ENCODE measurements around the gene TRPM4.
"Not testable (repeated sequence)": the region's sequence is repeated elsewhere in the genome, so short reads cannot be mapped to it uniquely, and the experiment has no call there.

The TRPM4 gene

GRCh38 chr19:49157445-49158224 lies at the start of gene TRPM4:
Gene TRPM4 (plus strand): TSS chr19:49157792. CDS start chr19:49157867, 75 bp downstream.
- DNase-seq (ENCODE audit: low read depth, low spot score), result no peak

- DNase-seq (ENCODE audit: low read depth, low spot score), result no peak
Measured at GRCh38 chr19:49109051-49109450, 48.5 kb upstream of the TRPM4 start.

GRCh38 chr19:49109569-49110233 lies 47.9 kb upstream of the TRPM4 start:
- DNase-seq (ENCODE audit: low read depth, low spot score), result no peak

GRCh38 chr19:49110567-49110966 lies 47.0 kb upstream of the TRPM4 start:
- DNase-seq (ENCODE audit: low read depth, low spot score), result no peak

GRCh38 chr19:49111218-49111998 lies 46.2 kb upstream of the TRPM4 start:
- no peak for DNase-seq (ENCODE audit: low read depth, low spot score)

- peak; percentile 46 for DNase-seq (ENCODE audit: low read depth, low spot score)
Measured at GRCh38 chr19:49113762-49114629, 43.6 kb upstream of the TRPM4 start, which contains the start of gene LIN7B. Gene LIN7B (plus strand): TSS chr19:49114370. CDS start chr19:49114405, 35 bp downstream.

- DNase-seq (ENCODE audit: low read depth, low spot score), result no peak
Measured at GRCh38 chr19:49114630-49115363, 42.8 kb upstream of the TRPM4 start.

GRCh38 chr19:49116544-49116943 lies 41.0 kb upstream of the TRPM4 start:
- no peak for DNase-seq (ENCODE audit: low read depth, low spot score)

- DNase-seq (ENCODE audit: low read depth, low spot score), result no peak
Measured at GRCh38 chr19:49117677-49118564, 39.7 kb upstream of the TRPM4 start.

- peak; percentile 88 for DNase-seq (ENCODE audit: low read depth, low spot score)
Measured at GRCh38 chr19:49118565-49119410, 38.8 kb upstream of the TRPM4 start, which contains the start of gene C19orf73. Gene C19orf73 (minus strand): TSS chr19:49119143. CDS start chr19:49119022, 121 bp downstream.

GRCh38 chr19:49119411-49120324 lies 37.9 kb upstream of the TRPM4 start, which contains the start of gene PPFIA3:
Gene PPFIA3 (plus strand): TSS chr19:49119544. CDS start chr19:49127874, 8,330 bp downstream.
- no peak for DNase-seq (ENCODE audit: low read depth, low spot score)

GRCh38 chr19:49120325-49120683 lies 37.3 kb upstream of the TRPM4 start:
- no peak for DNase-seq (ENCODE audit: low read depth, low spot score)

- DNase-seq (ENCODE audit: low read depth, low spot score), result no peak
Measured at GRCh38 chr19:49120868-49121267, 36.7 kb upstream of the TRPM4 start.

GRCh38 chr19:49121841-49122240 lies 35.8 kb upstream of the TRPM4 start:
- DNase-seq (ENCODE audit: low read depth, low spot score), result not testable (repeated sequence)

- not testable (repeated sequence) for DNase-seq (ENCODE audit: low read depth, low spot score)
Measured at GRCh38 chr19:49123285-49123684, 34.3 kb upstream of the TRPM4 start.

GRCh38 chr19:49125025-49125731 lies 32.4 kb upstream of the TRPM4 start:
- DNase-seq (ENCODE audit: low read depth, low spot score), result no peak

- DNase-seq (ENCODE audit: low read depth, low spot score), result no peak
Measured at GRCh38 chr19:49126575-49126974, 31.0 kb upstream of the TRPM4 start.

Data from activated CD4-positive, CD25-positive, alpha-beta regulatory T cell treated with anti-CD3 and anti-CD28 coated beads, Interleukin-2, amount 50 U/mL, for 16 hours (primary cell).